Lower lobe of right lung (tissue), 2 donors: ENCODE results near the gene SPCS2. TPM values are rescaled to one million over a fixed set of nuclear protein-coding genes. Genes with fewer than 3 reads are reported as not detected.

Source experiments
- ATAC-seq, 2 donors: fragments of 200-7000 bp; cut with Tn5 transposase; one replicate each; pipeline ENCODE4 v1.9.1; 2020 to 2022; ENCODE audit warnings: mild to moderate bottlenecking in 2 of 2, moderate library complexity in 2 of 2
- DNase-seq: peaks from one replicate; pipeline ENCODE4 v3.0.0-alpha.2; 2020
- H3K27ac ChIP-seq: fragments of 200-600 bp; one replicate; pipeline ENCODE4 v1.8.0; 2022
- H3K27me3 ChIP-seq: fragments of 200-600 bp; one replicate; pipeline ENCODE4 v1.8.0; 2022; ENCODE audit warnings: low read depth
- H3K36me3 ChIP-seq: fragments of 200-600 bp; one replicate; pipeline ENCODE4 v1.8.0; 2022; ENCODE audit warnings: mild to moderate bottlenecking
- H3K4me1 ChIP-seq: fragments of 200-600 bp; one replicate; pipeline ENCODE4 v1.8.0; 2022
- H3K4me3 ChIP-seq: fragments of 200-600 bp; one replicate; pipeline ENCODE4 v1.8.0; 2022; ENCODE audit warnings: mild to moderate bottlenecking
- H3K9me3 ChIP-seq: fragments of 200-600 bp; one replicate; pipeline ENCODE4 v1.8.0; 2022
- intact Hi-C: fragments of 100-400 bp; cut with DNase I; formaldehyde crosslinking; loops from one replicate; pipeline ENCODE4 v1.11.0; 2022
- total RNA-seq: library from RNA; stranded (reverse); fragmentation: NEBNext Ultra II Directional; extraction: Animal tissue kit (Norgen Biotek cat#: 25700); gene quantifications from one replicate; pipeline ENCODE4 v1.2.1, GENCODE V29; 2021
- TF ChIP-seq, protein P1 (sequence below): fragments of 200-600 bp; IDR thresholded peaks from one replicate; pipeline ENCODE4 v1.8.0; 2022; ENCODE audit warnings: antibody characterized with exemption, mild to moderate bottlenecking
- donor health status: DM: no; HTN: yes; CAD: no; lungs with severe emphysema.

Gene SPCS2
- total RNA-seq, 1 donor from 2014 or later, result 149 TPM

GRCh38 chr11:74937696-74938475 lies 11.2 kb upstream of the SPCS2 start:
- Histone ChIP-seq H3K27me3 (no peaks in the 10 kb centered on the region), H3K4me3 (no peak overlapping the region), H3K27ac (no peak overlapping the region), H3K36me3 (peaks cover 53% of the 10 kb centered on the region), H3K4me1 (no peaks in the 10 kb centered on the region), H3K9me3 (no peaks in the 10 kb centered on the region)
- DNase-seq (no peak), ATAC-seq (no peak)
- TF ChIP-seq, protein P1, sequence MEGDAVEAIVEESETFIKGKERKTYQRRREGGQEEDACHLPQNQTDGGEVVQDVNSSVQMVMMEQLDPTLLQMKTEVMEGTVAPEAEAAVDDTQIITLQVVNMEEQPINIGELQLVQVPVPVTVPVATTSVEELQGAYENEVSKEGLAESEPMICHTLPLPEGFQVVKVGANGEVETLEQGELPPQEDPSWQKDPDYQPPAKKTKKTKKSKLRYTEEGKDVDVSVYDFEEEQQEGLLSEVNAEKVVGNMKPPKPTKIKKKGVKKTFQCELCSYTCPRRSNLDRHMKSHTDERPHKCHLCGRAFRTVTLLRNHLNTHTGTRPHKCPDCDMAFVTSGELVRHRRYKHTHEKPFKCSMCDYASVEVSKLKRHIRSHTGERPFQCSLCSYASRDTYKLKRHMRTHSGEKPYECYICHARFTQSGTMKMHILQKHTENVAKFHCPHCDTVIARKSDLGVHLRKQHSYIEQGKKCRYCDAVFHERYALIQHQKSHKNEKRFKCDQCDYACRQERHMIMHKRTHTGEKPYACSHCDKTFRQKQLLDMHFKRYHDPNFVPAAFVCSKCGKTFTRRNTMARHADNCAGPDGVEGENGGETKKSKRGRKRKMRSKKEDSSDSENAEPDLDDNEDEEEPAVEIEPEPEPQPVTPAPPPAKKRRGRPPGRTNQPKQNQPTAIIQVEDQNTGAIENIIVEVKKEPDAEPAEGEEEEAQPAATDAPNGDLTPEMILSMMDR, result no peak
- intact Hi-C loops, result no loop called here

- intact Hi-C loops, result no loop called here
- no peaks in the 10 kb centered on the region for H3K9me3 ChIP-seq
- TF ChIP-seq, protein P1, result no peak
- H3K27ac ChIP-seq, result no peak overlapping the region
- H3K36me3 ChIP-seq, result peaks cover 20% of the 10 kb centered on the region
- no peaks in the 10 kb centered on the region for H3K4me1 ChIP-seq
- no peak for ATAC-seq
- DNase-seq, result no peak
- no peak overlapping the region for H3K4me3 ChIP-seq
- H3K27me3 ChIP-seq, result no peaks in the 10 kb centered on the region
These were observed 7.6 kb upstream of the SPCS2 start for GRCh38 chr11:74941492-74941891.

- Histone ChIP-seq H3K36me3 (peaks cover 15% of the 10 kb centered on the region), H3K4me1 (no peaks in the 10 kb centered on the region), H3K27me3 (no peaks in the 10 kb centered on the region), H3K27ac (no peak overlapping the region), H3K9me3 (no peaks in the 10 kb centered on the region), H3K4me3 (no peak overlapping the region)
- intact Hi-C loops, result no loop called here
- ATAC-seq (no peak), DNase-seq (no peak)
- TF ChIP-seq, protein P1, result no peak
These were observed 6.8 kb upstream of the SPCS2 start for GRCh38 chr11:74942073-74942759.

GRCh38 chr11:74948546-74948897 lies 544 bp upstream of the SPCS2 start:
- DNase-seq (no peak), ATAC-seq (peak; percentile 14 to 51)
- Histone ChIP-seq H3K4me1 (peaks cover 27% of the 10 kb centered on the region), H3K9me3 (no peaks in the 10 kb centered on the region), H3K27ac (peak overlapping the region; percentile 82), H3K27me3 (no peaks in the 10 kb centered on the region), H3K4me3 (peak overlapping the region; percentile 92), H3K36me3 (peaks cover 5% of the 10 kb centered on the region)
- TF ChIP-seq, protein P1, result no peak
- intact Hi-C loops, result no loop called here

DNA sequence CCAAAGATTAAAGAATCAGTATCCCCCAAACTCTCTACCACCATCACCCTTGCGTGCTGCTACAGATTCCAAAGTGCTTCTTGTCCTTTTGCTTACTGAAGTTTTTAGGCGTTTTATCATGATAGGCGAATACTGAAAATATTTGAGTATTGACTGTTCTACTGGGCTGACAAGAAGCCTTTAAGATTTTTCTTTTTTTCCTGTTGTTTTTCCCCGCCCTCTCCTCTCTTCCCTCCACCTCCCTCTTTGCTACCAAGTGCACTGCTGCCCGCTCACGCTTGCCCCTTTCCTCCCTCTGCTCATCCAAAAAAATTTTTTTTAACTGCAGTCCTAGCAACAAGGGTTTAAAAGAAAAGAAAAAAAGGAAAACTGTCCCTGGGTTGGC lies 679 bp downstream of the SPCS2 start:
- H3K27ac ChIP-seq, result peak overlapping the region; percentile 82
- peak overlapping the region; percentile 92 for H3K4me3 ChIP-seq
- H3K4me1 ChIP-seq, result peaks cover 27% of the 10 kb centered on the region
- ATAC-seq (peak in 1 of 2 donors; percentile 25), DNase-seq (no peak)
- intact Hi-C loops, result no loop called here
- no peaks in the 10 kb centered on the region for H3K9me3 ChIP-seq
- no peaks in the 10 kb centered on the region for H3K27me3 ChIP-seq
- TF ChIP-seq, protein P1, result no peak
- peaks cover 8% of the 10 kb centered on the region for H3K36me3 ChIP-seq
